A375 (cell line): Measurements from ENCODE around the gene FAM216A. TPM values are rescaled to one million over a fixed set of nuclear protein-coding genes. Genes with fewer than 3 reads are reported as not detected.

Source experiments
- small RNA-seq: library from RNA; depleted of rRNA; stranded (forward); fragments of <200 nt; gene quantifications from one replicate; pipeline ENCODE3, GENCODE V24; 2014
- total RNA-seq: library from RNA; depleted of rRNA; stranded (reverse); fragments of >200 nt; shearing (Covaris generic); gene quantifications from 2 replicates; pipeline ENCODE4 v1.2.3, GENCODE V29; 2014; rRNA removed

The FAM216A gene
- total RNA-seq = 57.5 and 60.2 TPM in 2 replicates

GRCh38 chr12:110468214-110469048 is at the start of gene FAM216A, which contains the start of gene GPN3:
Gene FAM216A (plus strand): TSS chr12:110468845. CDS start chr12:110468876, 31 bp downstream.
Gene GPN3 (minus strand): TSS chr12:110468257. CDS start chr12:110468203, 54 bp downstream.

GRCh38 chr12:110449799-110450497 is 18.7 kb upstream of the FAM216A start, which contains the start of gene ARPC3:
Gene ARPC3 (minus strand): TSS chr12:110450337. CDS start chr12:110450260, 77 bp downstream.

GRCh38 chr12:110501752-110502738 is 33.4 kb downstream of the FAM216A start, which contains the start of the genes RAD9B and VPS29:
Gene RAD9B (plus strand): TSS chr12:110502331. CDS start chr12:110502338, 7 bp downstream.
Gene VPS29 (minus strand): TSS chr12:110502111. CDS start chr12:110502051, 60 bp downstream.

Small RNAs within 50 kb of the gene (small RNA-seq; reads per million reads assigned to genes)
- not detected for gene RF00278

Other genes with a start within 250 kb of the FAM216A start
- gene ATP2A2, start 187.6 kb upstream of the FAM216A start, total RNA-seq = 101 and 122 TPM in 2 replicates
- gene ANAPC7, start 65.1 kb upstream of the FAM216A start, total RNA-seq = 65.8 and 69.3 TPM in 2 replicates
- gene ARPC3, start 18.5 kb upstream of the FAM216A start, total RNA-seq = 179 and 224 TPM in 2 replicates
- gene GPN3, start 588 bp upstream of the FAM216A start, total RNA-seq = 22.2 and 22.7 TPM in 2 replicates
- 46.7 and 62.7 TPM in 2 replicates for gene VPS29, start 33.3 kb downstream of the FAM216A start, total RNA-seq
- 0.24 and 0.26 TPM in 2 replicates for gene RAD9B, start 33.5 kb downstream of the FAM216A start, total RNA-seq
- 9.0 and 9.1 TPM in 2 replicates for gene PPTC7, start 114.5 kb downstream of the FAM216A start, total RNA-seq
- 19.7 and 28.1 TPM in 2 replicates for gene TCTN1, start 145.3 kb downstream of the FAM216A start, total RNA-seq
- gene HVCN1, start 220.3 kb downstream of the FAM216A start, total RNA-seq = 0.11 and 0.30 TPM in 2 replicates